Measurements from ENCODE around the gene CD1D.
A peak's percentile ranks its signal among the peaks of the same experiment; 100 is the strongest.
"Not testable (repeated sequence)": the region's sequence is repeated elsewhere in the genome, so short reads cannot be mapped to it uniquely, and the experiment has no call there.

Gene CD1D

GRCh38 chr1:158180741-158181576 is at the start of gene CD1D:
Gene CD1D (plus strand): TSS chr1:158180895. CDS start chr1:158181102, 207 bp downstream.
- peak in 1 of 2 experiments; percentile 6 for DNase-seq

- DNase-seq = no peak
Measured at GRCh38 chr1:158131217-158131616, 49.5 kb upstream of the CD1D start.

DNA sequence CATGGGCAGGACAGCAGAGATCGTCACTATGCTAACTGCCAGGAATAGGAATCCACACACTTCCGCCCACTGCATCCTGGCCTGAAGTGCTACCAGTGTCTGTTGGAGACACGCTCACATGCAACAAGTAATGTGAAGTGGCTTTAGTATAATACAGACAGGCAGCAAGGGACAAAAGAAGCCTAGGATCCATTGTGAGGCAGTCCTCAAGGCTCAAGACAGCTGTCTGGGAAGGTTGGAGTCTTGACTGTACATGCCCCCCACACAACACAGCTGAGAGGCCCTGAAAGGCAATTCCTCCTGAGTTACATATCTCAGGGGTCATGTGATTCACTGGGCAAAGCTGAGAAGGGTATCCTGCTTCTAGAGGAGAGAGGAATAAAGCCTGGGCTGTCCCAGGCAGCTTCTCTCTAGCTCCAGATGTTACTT is 39.9 kb upstream of the CD1D start:
- DNase-seq = no peak

DNA sequence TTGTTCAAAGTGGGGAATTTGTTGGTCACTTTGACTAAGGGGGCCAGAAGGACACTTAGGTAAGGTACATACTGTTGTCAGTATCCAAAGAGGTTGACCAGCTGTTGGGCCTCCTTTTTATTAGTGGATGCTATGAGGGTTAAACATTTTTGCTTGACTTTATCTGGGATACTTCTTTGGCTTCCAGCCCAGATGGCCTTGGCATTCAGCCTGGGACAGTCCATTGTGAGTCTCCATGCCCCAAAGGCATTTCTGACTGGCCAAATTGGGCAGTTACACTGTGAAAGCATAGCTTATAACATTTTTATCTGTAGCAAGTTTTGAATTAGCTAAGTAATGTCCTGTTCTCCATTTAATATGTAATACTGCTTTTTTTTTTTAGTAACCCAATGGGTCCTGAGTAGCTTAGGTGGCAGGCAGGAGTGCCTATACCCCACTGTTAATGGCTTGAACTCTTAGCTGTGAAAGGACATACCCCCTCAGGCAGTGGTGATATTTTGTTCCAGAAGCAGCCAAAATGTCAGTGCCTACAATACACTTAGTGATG is 35.4 kb upstream of the CD1D start:
- DNase-seq = no peak

DNA sequence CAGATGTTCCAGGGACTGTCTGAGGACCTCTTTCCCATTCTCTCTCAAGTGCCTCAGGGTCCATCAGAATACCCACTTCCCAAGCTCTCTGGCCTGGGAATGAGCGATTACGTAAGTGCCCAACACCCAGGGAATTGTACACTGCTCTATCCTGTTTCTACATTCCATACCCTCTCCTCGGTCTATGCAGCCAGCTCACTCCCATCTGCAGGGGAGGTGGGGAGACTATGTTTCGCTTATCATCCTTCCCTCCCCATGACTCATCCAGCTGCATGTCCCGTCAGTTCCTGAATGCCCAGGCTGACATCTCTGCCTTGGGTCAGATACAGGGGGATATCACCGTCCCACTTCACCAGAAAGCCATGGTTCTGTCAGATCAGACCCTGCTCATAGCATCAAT is 34.5 kb upstream of the CD1D start:
- DNase-seq = no peak

GRCh38 chr1:158146739-158147138 is 34.0 kb upstream of the CD1D start:
- no peak for DNase-seq

GRCh38 chr1:158147401-158147800 is 33.3 kb upstream of the CD1D start:
- DNase-seq = no peak

GRCh38 chr1:158147869-158148268 is 32.8 kb upstream of the CD1D start:
- DNase-seq = no peak

- no peak for DNase-seq
Measured at GRCh38 chr1:158148468-158148867, 32.2 kb upstream of the CD1D start.

GRCh38 chr1:158149175-158149574 is 31.5 kb upstream of the CD1D start:
- peak in 1 of 2 experiments; percentile 6 for DNase-seq

DNA sequence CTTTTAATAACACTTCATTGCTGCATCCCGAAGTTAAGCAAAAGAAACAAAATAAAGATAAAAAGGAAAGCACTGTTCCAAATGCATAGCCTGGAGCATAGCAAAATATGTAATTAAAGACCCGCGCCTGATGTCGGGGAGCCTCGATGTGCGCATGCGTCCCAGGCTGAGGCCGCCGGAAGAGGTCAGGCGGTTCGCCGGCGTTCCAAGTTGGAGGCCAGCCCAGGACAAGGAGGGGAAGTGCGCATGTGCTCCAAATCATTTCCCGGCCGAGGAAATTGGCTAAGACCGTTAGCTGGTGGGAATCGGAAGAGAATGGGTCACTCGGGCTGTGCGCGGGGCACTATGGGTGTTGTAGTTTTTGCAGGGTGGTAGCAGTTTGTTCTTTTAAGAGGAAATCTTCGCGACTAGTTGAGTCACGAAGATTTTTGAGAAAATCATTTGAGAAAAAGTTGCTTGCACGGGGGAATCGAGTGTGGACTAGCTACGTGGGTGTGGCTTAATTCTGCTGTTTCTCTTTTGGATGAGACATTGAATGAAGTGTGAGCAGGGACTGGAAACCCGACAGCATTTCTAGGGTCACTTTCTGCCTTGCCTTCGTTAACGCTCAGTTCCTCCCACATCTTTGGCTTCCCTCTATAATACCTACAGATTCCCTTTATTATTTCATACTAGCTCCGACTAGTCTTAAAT is 31.0 kb upstream of the CD1D start:
- DNase-seq = peak; percentile 76 to 83

- DNase-seq = no peak
Measured at GRCh38 chr1:158150523-158150922, 30.2 kb upstream of the CD1D start.

DNA sequence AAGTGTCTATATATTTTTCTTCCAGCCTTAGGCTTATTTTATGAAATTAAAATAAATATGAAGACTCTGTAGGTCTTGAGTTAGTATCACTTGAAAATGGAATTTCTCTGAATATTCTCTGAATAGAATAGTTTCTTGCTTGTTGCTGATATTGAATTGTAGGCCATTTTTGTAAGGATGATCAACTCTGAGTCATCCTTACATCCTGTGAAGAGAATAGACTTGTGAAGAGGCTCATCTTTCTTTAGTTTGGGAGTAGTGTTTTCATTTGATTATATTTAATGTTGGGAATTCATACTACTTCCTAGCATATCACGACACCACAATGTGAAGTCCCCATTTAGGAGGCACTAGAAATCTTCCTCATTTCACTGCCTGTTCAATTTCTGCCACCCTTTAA is 27.5 kb upstream of the CD1D start:
- no peak for DNase-seq

DNA sequence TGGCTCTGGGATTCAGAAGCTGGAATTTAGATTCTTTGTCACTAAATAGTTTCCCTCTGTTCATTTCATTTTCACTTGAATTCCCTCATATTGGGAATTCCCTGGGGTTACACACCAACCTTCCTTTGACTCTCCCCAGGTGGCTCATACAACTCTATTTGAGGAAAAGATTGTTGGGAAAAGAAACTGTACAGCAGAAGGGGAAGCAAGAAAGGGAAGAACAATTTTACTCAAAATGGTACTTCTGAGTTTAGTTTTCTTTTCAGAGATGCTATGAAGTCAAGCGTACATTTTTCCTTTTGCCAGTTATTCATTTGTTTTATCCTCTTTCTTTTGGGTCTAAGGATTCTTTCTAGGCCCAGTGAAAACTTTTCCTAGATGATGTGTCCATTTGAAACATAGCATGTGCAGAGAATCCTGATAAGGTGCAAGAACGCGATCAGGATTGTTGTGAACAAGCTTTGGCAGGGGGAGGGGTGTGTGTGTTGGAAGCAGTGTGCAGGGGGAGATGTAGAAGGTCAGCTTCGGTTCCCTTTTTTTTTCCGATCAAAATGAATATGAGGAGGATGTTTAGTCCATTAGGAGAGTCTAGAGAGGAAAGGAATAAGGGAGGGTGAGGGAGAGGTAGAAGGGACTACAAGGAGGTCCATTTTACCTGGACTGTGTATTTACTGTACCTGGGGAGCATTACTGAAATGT is 26.8 kb upstream of the CD1D start:
- no peak for DNase-seq

DNA sequence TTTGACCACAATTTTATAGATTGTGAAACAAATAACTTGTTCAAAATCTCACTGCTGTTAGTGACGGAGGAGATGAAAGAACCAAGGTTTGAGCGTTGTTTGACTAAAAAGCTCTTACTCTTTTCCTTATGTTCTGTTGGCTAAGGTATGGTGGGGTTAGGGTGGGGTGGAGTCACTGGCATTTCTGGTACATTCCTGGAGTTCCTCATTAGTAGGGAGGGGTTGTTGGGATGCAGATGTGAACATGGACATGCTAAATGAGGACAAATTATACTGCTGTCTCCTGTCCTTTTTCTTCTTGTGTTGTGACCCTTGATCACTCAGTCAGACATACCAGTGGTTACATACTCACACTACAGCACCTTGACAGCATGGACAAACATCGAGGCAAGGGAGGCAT is 26.2 kb upstream of the CD1D start:
- no peak for DNase-seq

GRCh38 chr1:158155673-158156072 is 25.0 kb upstream of the CD1D start:
- DNase-seq = no peak

- DNase-seq = no peak
Measured at GRCh38 chr1:158159597-158159996, 21.1 kb upstream of the CD1D start.

- DNase-seq = no peak
Measured at GRCh38 chr1:158161446-158161845, 19.2 kb upstream of the CD1D start.

GRCh38 chr1:158163000-158163947 is 17.4 kb upstream of the CD1D start:
- DNase-seq = no peak

- DNase-seq = no peak
Measured at GRCh38 chr1:158169105-158169504, 11.6 kb upstream of the CD1D start.

DNA sequence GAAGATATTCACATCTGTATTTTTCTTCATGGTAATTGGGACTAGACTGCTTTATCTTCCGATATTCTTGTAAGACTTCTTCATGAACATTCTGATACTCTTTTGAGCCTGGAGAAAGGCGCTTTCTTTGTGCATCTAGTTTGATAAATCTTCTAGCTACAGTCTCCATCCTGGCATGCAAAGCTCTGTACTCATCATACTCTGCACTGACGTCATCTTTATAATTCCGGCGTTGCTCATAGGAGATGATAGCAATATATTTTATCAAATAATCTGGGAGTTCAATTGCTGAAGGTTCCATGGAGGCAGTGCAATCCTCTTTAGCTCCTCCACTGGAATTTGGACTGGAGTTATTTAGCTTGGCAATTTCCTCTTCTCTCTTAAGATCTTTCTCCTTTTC is 4.8 kb upstream of the CD1D start:
- DNase-seq = not testable (repeated sequence)

- no peak for DNase-seq
Measured at GRCh38 chr1:158176399-158176798, 4.3 kb upstream of the CD1D start.
